Stimulated activated CD4-positive, alpha-beta T cell treated with anti-CD3 and anti-CD28 coated beads, Interleukin-2, amount 100 ng/mL, for 4 hours (primary cell): ENCODE results near the gene ADARB2.
"Not testable (repeated sequence)": the region's sequence is repeated elsewhere in the genome, so short reads cannot be mapped to it uniquely, and the experiment has no call there.

Experiments
- DNase-seq: peaks from one replicate; pipeline ENCODE4 v3.0.0-alpha.2; 2020; ENCODE audit warnings: low read depth

Gene ADARB2

GRCh38 chr10:1227510-1228402 lies 509.6 kb downstream of the ADARB2 start:
- no peak for DNase-seq

- not testable (repeated sequence) for DNase-seq
Measured at GRCh38 chr10:1226907-1227306, 510.4 kb downstream of the ADARB2 start.

- not testable (repeated sequence) for DNase-seq
Measured at GRCh38 chr10:1219874-1220273, 517.5 kb downstream of the ADARB2 start.

- no peak for DNase-seq
Measured at GRCh38 chr10:1217661-1218060, 519.7 kb downstream of the ADARB2 start.

GRCh38 chr10:1217237-1217587 lies 520.1 kb downstream of the ADARB2 start:
- no peak for DNase-seq

- DNase-seq, result no peak
Measured at GRCh38 chr10:1216574-1217236, 520.6 kb downstream of the ADARB2 start.

GRCh38 chr10:1215862-1216573 lies 521.3 kb downstream of the ADARB2 start:
- DNase-seq, result no peak

GRCh38 chr10:1214882-1215540 lies 522.3 kb downstream of the ADARB2 start:
- no peak for DNase-seq

GRCh38 chr10:1214071-1214675 lies 523.2 kb downstream of the ADARB2 start:
- DNase-seq, result no peak

- no peak for DNase-seq
Measured at GRCh38 chr10:1213252-1214070, 523.9 kb downstream of the ADARB2 start.

GRCh38 chr10:1212571-1213141 lies 524.7 kb downstream of the ADARB2 start:
- DNase-seq, result no peak

- DNase-seq, result no peak
Measured at GRCh38 chr10:1211844-1212570, 525.3 kb downstream of the ADARB2 start.

- DNase-seq, result no peak
Measured at GRCh38 chr10:1210667-1211066, 526.7 kb downstream of the ADARB2 start.

- DNase-seq, result no peak
Measured at GRCh38 chr10:1209355-1209979, 527.9 kb downstream of the ADARB2 start.

- no peak for DNase-seq
Measured at GRCh38 chr10:1208366-1209311, 528.7 kb downstream of the ADARB2 start.

- no peak for DNase-seq
Measured at GRCh38 chr10:1206601-1207000, 530.7 kb downstream of the ADARB2 start.

- DNase-seq, result no peak
Measured at GRCh38 chr10:1206101-1206500, 531.2 kb downstream of the ADARB2 start.

GRCh38 chr10:1205450-1206030 lies 531.8 kb downstream of the ADARB2 start:
- no peak for DNase-seq
